Measurements from ENCODE around the gene SH3TC1.

DNA sequence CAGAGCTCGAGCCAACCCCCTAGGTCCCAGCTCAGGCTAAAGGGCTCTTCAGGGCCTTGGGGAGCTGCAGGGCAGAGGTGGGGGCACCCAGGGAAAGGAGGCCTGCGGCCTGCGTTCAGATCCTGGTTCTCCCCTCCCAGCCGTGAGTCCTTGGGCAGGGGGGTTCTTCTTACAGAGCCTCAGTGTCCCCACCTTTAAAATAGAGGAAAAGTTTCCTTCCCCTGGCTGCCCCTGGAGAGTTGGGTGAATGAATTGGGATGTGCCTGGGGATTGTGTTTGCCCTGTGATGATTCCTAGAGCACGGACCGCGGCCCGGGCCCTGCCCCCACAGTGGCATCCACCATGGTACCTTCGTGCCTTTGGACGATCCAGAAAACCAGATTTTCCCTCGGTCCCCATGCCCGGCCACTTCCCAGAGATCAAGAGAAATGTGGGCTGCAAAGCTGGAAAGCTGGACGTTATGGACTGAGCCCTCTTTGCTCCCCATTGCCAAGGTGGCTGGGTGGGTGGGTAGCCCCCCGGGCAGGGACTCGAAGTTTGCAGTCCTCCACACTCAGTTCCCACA is 81.9 kb downstream of the SH3TC1 start:
- TF ChIP-seq, protein P1, sequence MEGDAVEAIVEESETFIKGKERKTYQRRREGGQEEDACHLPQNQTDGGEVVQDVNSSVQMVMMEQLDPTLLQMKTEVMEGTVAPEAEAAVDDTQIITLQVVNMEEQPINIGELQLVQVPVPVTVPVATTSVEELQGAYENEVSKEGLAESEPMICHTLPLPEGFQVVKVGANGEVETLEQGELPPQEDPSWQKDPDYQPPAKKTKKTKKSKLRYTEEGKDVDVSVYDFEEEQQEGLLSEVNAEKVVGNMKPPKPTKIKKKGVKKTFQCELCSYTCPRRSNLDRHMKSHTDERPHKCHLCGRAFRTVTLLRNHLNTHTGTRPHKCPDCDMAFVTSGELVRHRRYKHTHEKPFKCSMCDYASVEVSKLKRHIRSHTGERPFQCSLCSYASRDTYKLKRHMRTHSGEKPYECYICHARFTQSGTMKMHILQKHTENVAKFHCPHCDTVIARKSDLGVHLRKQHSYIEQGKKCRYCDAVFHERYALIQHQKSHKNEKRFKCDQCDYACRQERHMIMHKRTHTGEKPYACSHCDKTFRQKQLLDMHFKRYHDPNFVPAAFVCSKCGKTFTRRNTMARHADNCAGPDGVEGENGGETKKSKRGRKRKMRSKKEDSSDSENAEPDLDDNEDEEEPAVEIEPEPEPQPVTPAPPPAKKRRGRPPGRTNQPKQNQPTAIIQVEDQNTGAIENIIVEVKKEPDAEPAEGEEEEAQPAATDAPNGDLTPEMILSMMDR (IDR thresholded peaks at IDR 0.05): no peak
- TF ChIP-seq POLR2A (IDR thresholded peaks at IDR 0.05): no peak

Data from adrenal gland (tissue), 5 donors.